GF-D8 (cell line): Measurements from ENCODE around the gene EEPD1.

Experiments used
- DNase-seq: peaks from one replicate; lab custom pipeline; 2025; lab: John Stamatoyannopoulos, UW

EEPD1 gene

DNA sequence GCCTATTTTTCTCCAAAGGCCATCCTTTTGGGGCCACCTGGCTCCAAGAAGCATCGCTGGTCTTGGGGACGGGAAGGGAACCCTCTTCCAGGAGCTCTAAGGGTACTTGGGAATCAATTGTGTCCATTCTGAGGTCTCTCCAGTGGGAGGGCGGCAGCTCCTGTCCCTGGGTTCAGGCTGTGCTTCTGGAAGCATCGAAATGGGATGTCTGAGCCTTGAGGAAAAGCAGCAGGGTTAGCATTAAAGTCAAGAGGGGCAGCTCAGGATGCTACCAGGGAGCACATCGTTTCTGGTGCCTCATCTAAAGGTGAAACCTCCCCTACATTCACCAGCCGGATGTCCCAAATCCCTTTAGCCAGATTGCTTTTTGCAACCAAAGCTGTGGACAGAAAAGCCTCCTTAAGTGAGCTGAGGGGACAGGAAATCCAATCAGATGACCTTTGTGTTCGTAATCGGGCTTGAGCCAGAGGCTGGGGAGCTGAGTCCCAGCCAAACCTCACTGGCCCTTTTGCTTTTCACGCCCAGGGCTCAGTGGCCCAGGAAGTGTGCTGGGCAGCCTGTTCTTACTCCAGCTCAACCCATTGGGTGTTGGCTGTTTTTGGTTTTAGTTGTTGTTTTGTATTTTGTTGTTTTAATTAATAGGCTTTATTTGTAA is 147.8 kb downstream of the EEPD1 start:
- DNase-seq: no peak

- no peak for DNase-seq
These were observed 149.1 kb downstream of the EEPD1 start for GRCh38 chr7:36301914-36302771.

DNA sequence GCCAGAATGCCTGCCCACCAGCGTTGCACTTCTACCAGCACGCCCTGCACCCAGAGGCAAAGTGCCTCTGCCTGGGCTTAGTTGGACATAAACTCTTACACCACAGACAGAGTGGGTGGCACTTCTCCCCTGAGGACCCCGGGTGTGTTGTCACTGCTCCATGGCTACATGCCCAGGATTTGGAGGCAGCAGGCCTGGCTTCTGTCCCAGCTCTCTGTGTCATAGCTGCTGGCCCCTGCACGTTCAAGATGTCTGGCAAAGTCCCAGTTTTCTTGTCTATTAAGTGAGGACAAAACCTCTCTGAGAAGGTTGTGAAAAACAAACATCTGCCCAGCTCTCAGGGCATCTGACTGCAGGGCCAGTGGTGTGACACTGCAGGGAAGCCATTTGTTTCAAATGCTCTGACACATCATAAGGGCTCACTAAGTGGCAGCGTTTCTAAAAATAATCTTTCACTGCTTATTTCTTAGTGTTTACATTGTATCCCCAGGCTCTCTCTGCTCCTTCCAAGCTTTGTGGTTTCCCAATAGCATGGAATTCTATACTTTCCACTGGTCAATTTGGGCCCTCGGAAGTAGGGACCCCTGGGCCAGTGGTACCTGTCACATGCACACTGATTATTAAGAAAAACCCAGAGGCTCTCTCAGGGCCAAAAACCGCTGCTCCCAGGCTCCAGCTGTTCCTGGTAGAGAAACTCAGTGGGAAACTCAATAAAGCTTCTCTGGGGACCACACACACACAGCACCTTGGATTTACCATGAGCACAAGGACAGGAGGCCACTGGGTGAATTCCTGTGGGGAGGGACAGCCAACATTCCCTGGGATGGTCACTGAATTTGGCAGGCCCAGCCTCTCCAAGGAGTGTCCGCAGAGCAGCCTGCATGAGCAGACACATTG is 150.4 kb downstream of the EEPD1 start:
- DNase-seq: peak; percentile 75

- DNase-seq: no peak
These were observed 151.0 kb downstream of the EEPD1 start for GRCh38 chr7:36304099-36304425.

GRCh38 chr7:36305226-36305625 is 152.2 kb downstream of the EEPD1 start:
- no peak for DNase-seq

- DNase-seq: no peak
These were observed 152.6 kb downstream of the EEPD1 start for GRCh38 chr7:36305648-36306047.

GRCh38 chr7:36306222-36306621 is 153.2 kb downstream of the EEPD1 start:
- DNase-seq: no peak

- DNase-seq: no peak
These were observed 153.7 kb downstream of the EEPD1 start for GRCh38 chr7:36306722-36307121.

DNA sequence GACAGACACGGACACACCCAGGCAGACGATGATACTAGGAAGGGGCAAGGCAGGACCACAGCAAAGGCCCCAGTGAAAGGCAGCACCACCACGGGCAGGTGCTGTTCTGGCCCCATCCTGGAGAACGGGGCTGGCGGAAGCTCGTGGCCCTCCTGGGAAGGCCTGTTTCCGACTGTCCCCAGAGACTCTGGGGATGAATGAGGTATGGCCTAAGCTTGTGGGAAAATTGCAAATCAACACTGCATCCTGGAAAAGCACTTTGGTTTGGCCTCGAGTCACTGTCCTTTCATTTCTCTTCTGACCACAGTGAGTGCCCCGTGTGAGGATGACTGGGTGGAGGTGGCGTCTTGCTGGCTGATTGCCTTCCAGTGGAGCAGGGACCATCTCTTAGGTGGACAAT is 155.0 kb downstream of the EEPD1 start:
- DNase-seq: no peak

GRCh38 chr7:36309301-36309700 is 156.2 kb downstream of the EEPD1 start:
- DNase-seq: no peak

- DNase-seq: no peak
These were observed 156.7 kb downstream of the EEPD1 start for GRCh38 chr7:36309716-36310115.

DNA sequence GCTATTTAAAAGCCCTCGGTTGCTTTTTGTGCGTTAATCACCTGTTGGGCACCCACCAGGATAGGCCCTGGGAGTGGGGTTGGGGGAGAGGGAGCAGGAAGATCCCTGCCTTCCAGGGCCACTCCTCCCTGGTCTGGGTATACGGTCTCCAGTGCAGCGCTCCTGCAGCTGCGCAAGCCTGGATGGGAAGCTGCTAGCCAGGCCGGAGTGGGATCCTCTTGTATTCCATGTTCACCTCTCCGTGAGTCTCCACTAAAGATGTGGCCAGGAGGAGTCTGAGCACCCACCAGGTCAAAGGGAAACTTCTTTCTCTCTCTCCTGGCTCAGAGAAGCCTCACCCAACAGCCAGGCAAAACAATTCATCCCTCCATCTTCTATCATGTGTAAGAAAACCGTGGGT is 157.8 kb downstream of the EEPD1 start:
- no peak for DNase-seq

DNA sequence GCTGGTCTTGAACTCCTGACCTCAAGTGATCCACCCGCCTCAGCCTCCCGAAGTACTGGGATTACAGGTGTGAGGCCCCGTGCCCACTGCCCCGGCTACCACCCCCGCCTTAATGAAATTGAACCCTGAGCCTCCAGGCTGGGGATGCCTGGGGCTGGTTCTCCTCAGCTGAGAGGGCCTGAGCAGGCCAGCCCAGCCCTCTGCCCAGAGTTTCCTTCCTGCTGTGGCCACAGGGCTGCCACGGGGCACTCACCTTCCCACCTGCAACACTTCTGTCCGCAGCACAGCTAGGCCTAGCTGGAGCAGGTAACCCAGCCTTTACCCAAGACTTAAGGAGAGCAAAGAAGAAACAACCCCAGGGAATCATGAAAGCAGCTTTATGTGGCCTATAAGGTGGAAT is 158.5 kb downstream of the EEPD1 start:
- DNase-seq: no peak

GRCh38 chr7:36312064-36312914 is 159.2 kb downstream of the EEPD1 start:
- DNase-seq: no peak

DNA sequence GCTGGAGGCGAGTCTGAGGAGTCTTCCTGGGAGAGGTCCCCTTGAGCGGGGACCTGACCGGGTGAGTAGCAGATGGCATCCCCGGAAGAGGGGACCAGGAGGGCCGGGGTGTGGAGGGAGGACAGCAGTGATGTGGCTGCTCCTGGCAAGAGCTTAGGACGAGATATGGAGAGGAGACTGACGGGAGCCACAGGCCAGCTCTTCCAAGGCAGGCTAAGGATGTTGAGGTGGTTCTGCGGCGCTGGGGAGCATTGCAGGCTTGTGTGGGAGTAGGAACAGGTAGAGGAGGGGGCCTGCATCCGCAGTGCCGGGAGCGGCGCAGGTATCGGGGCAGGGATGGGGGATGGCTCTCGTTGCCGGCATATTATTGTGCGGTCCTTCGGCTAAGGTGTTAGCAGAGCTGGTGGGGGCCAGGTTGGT is 159.9 kb downstream of the EEPD1 start:
- no peak for DNase-seq

- no peak for DNase-seq
These were observed 160.6 kb downstream of the EEPD1 start for GRCh38 chr7:36313607-36314006.

GRCh38 chr7:36314491-36314890 is 161.4 kb downstream of the EEPD1 start:
- DNase-seq: no peak

DNA sequence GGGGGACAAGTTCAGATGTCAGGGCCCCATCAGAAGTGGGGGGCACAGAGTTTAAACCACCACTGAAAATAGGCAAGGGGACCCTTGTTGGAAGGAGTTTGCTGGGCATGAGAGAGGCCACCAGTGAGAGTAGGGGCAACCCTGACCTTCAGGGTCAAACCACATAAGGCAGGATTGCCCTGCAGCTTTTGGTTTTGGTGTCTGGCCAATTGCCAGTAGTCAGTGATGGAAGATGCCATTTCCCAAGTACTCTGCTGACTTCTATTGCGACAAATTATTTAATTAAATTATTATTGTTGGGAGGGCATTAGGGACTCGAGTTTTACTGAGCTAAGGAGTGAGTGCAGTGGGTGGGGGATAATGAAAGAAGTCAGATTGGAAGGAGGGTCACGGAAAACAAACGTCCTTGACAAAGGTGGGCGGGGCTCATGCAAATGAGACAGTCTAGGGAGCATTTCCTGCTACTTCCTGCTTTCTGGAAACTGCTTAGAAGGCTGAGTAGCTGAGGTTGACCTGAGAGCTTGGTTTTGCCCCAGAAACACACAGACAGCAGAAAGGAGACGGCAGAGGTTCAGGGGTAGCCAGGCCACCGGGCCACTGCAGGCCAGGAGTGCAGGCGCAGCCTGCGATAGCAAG is 162.4 kb downstream of the EEPD1 start:
- DNase-seq: no peak

GRCh38 chr7:36316319-36316718 is 163.3 kb downstream of the EEPD1 start:
- DNase-seq: no peak

GRCh38 chr7:36317276-36317675 is 164.2 kb downstream of the EEPD1 start:
- no peak for DNase-seq

DNA sequence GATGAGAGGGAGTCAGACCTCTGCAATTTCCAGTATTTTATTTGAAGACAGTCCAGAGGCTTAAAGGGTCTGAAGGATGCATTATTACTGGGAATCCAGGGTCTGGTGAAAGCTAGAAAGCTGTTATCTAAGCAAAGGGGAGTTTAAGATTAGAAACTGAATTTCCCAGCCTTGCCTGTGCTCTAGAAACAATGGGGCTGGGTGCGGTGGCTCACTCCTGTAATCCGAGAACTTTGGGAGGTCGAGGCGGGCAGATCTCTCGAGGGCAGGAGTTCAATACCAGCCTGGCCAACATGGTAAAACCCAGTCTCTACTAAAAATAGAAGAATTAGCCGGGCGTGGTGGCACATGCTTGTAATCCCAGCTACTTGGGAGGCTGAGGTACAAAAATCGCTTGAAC is 165.1 kb downstream of the EEPD1 start:
- DNase-seq: no peak
